Fibroblast of upper back skin (primary cell): ENCODE data around the gene DZIP1L.
"Not testable (repeated sequence)": the region's sequence is repeated elsewhere in the genome, so short reads cannot be mapped to it uniquely, and the experiment has no call there.

Experiments
- DNase-seq: peaks from one replicate; pipeline ENCODE4 v3.0.0-alpha.2; 2013

The DZIP1L gene

DNA sequence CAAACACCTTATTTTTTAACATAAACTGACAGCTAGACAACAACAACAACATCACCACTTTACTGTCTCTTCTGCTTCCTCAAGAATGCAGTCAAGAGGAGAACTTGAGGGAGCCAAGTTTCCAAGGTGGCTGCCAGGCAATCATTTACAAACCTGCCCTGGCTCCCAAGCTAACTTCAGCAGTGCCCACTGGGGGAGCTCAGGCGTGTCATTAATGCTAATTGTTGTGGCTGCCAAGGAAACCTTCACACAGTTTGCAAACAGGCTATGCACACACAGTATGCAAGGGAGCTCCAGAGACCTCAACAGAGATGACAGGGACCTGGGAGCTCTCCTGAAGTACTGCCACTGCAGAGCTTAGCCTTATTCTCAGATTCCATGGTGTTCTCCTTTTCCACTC lies 2.1 kb downstream of the DZIP1L start:
- no peak for DNase-seq

DNA sequence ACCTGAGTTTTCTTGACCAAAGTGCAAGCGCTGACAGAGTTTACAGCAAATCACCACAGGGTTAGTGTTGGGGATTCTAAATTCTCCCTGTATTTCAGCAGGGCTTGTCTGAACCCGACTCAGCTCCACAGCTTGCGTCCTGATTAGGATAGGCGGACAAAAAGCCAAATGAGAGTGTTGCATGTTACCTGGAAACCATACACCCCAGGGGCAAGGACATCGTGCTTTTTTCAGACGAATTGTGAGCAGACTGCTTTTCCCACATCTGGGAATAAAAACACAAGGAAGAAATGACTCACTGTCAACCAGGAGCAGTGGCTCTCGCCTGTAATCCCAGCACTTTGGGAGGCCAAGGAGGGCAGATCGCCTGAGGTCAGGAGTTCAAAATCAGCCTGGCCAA lies 3.0 kb downstream of the DZIP1L start:
- DNase-seq: no peak

DNA sequence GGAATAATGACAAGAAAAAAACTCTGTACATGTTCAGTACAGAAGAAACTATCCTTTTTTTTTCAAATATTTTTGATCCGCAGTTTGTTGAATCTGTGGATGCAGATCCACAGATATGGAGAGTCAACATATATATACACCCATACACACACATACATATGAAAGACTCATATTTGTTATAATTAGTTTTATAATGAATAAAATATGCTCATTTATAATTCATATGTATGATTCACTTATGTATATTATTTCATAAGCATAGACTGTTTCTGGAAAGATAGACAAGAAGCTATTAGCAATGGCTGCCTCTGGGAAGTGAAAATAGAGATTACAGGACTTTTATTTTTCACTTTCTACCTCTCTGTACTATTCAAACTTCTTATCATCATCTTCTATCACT lies 9.8 kb downstream of the DZIP1L start:
- no peak for DNase-seq

DNA sequence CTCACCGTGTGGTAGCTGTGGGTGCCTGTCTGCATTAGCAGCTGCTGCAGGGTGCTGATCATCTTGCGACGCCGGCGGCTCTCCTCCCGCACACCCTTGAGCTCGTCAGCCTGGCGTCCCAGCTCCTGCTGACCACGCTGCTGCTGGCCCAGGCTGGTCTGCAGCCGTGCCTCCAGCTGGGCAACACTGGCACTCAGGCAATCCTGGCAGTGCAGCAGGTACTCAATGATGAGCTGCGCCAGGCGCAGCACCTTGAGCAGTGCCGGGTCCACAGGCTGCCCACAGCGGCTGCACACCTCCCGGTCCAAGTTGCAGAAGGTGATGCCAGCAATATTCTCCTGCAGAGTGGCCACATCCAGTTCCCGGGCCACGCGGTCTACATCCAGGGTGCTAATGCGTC lies 11.9 kb downstream of the DZIP1L start:
- no peak for DNase-seq

DNA sequence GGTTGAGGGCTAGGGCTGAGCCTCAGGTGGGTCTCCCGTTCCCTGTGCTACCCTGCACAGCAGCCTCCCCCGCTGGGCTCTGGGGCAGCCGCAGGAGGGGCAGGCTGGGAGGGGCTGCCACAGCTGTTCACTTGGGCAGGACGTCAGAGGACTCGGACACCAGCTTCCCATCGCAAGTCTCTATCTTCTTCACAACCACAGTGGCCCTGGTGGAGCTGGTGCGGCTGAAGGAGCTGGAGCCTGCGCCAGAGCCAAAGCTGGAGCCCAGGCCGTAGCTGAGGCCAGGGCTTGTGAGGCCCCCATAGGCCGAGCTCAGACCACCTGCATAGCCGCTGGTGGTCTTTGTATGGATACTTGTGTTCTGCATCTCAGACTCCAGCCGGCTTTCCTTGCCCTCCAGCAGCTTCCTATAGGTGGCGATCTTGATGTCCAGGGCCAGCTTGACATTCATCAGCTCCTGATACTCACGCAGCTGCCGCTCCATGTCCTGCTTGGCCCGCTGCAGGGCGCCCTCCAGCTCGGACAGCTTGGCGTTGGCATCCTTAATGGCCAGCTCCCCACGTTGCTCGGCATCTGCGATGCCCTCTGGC lies 14.0 kb downstream of the DZIP1L start:
- DNase-seq: not testable (repeated sequence)

DNA sequence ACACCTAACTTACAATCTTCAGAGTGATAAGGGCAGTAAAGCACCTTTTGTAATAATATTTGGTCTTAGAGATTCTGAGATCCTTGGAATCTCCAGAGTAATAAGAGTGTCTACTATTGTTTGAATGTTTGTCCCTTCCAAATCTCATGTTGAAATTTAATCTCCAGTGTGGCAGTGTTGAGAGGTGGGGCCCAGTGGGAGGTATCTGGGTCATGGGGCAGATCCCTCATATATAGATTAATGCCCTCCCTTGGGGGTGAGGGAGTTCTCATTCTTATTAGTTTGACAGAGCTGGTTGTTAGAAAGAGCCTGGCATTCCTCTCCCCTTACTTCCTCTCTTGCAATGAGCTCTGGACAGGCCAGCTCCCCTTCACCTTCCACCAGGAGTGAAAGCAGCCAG lies 16.0 kb downstream of the DZIP1L start:
- DNase-seq: no peak

DNA sequence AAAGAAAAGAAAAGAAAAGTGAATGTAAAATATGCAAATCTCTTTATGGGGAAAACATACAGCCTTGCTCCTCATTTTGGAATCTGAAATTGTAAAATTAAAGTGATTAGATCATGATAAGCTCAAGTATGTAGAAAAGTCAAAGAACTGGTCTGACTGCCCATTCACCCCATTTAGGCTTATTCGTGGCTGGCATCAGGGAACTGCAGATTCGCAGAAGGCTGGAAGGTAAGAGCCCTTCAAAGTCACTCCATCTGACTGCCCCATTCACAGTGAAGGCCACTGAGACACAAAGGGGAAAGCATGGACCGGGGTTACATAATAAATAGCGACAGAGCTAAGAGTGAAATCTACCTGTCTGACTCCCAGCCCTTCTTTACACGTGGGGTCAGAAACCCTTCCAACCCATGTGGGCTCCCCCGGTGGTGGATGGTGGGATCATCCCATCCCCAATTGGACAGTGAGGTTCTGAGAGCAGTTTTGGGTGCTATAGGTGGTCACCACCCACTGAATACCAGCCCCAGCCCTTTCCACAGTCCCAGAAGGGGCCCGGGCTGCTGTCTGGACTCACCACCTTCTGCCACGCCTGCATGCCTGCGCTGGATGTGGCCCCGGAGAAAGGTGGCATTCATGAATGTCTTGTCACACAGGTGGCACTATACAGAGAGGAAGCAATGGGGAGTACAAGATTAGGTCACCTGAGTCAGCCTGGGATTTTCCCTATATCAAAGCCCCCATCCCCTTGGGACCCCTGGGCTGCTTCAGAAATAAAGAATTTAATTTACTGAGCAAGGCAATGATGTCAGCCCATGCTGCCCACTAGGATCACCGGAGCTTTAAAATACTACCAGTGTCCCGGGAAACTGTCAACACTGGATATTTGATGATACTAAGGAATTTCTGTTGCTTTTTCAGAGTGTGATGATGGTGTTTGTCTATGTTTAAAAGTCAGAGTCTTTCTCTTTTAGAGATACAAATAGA lies 17.9 kb downstream of the DZIP1L start:
- no peak for DNase-seq

DNA sequence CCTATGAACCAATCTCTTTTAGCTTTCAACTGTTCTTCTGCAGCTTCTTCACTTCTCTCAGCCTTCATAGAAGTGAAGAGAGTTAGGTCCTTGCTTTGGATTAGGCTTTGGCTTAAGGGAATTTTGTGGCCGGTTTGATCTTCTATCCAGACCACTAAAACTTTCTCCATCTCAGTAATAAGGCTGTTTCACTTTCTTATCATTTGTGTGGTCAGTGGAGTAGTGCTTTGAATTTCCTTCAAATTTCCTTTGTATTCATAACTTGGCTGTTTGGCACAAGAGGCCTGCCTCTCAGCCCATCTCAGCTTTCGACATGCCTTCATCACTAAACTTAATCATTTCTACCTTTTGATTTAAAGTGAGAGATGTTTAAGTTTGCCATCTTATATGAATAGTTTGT lies 21.7 kb downstream of the DZIP1L start:
- no peak for DNase-seq

DNA sequence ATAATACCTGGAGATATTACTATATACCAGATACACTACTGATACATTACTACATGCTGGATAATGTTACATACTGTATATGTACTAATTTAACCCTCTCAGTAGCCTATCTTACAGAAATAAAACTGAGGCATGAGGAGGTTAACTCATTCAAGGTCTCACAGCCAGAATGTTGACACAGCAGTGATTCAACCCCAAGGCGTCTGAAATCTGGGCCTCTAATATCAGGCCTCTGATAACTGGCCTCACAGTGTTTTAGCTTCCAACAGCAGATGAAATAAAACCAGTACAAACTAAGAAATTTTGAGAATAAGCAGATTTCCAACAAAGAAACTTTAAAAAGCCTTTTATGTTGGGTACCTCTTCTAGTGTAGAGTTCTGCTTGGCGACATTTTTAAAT lies 23.4 kb downstream of the DZIP1L start:
- peak; percentile 25 for DNase-seq

DNA sequence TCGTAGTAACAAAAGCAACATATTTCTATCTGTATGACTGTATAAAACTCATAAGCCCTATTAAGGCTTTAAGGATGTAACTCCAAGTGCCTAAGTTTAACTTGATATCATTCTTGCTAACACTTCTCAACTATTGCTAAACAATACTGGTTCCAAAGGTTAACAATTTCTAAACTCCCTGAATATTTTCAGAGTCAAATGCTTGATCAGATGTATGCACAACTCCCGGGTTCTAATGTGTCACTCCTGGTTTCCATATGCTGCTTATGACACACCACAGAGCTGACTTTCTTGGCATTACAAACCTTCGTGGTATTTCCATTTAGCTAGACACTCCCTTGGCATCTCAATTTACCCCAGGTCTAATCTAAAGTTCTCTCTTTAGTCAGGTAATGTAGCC lies 26.3 kb downstream of the DZIP1L start:
- DNase-seq: peak; percentile 68

DNA sequence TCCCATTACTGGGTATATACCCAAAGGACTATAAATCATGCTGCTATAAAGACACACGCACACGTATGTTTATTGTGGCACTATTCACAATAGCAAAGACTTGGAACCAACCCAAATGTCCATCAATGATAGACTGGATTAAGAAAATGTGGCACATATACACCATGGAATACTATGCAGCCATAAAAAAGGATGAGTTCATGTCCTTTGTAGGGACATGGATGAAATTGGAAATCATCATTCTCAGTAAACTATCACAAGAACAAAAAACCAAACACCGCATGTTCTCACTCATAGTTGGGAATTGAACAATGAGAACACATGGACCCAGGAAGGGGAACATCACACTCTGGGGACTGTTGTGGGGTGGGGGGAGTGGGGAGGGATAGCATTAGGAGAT lies 29.7 kb downstream of the DZIP1L start:
- DNase-seq: not testable (repeated sequence)

DNA sequence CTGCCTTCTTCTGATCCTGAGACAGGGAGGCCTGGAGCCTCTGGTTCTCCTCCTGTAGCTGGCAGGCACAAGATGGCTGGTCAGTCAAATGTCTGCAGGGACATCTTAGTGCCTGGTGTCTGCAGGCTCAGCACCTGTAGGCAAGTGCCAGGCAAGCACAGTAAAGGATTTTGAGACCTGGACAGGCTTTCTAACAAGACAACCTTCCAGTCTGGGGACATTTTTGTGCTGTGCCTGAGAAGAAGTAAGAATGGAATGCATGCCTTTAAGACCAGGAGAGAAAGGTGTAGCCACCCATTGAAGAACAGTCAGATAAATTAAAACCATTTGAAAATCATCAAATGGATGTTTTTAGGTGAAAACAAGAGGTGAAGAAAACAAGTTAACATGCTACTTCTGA lies 31.2 kb downstream of the DZIP1L start:
- DNase-seq: no peak

DNA sequence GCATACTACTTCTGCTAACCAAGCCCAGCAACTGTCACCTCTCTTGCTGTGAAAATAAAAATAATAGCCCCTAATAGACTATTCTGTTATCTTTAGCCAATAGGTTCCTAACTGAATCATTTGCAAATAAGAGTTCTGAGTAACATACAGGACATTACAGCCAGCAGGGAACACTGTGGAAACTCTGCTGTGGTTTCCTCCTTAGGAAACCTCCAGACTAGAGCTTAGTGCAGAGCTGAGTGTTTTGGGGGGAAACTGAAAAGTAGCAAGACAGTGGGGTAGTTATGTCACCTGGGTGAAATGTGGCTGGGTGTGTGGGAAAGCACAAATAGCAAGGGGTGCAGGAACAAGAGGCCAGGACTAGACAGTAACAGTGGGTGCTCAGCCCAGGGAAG lies 32.4 kb downstream of the DZIP1L start:
- peak; percentile 17 for DNase-seq

DNA sequence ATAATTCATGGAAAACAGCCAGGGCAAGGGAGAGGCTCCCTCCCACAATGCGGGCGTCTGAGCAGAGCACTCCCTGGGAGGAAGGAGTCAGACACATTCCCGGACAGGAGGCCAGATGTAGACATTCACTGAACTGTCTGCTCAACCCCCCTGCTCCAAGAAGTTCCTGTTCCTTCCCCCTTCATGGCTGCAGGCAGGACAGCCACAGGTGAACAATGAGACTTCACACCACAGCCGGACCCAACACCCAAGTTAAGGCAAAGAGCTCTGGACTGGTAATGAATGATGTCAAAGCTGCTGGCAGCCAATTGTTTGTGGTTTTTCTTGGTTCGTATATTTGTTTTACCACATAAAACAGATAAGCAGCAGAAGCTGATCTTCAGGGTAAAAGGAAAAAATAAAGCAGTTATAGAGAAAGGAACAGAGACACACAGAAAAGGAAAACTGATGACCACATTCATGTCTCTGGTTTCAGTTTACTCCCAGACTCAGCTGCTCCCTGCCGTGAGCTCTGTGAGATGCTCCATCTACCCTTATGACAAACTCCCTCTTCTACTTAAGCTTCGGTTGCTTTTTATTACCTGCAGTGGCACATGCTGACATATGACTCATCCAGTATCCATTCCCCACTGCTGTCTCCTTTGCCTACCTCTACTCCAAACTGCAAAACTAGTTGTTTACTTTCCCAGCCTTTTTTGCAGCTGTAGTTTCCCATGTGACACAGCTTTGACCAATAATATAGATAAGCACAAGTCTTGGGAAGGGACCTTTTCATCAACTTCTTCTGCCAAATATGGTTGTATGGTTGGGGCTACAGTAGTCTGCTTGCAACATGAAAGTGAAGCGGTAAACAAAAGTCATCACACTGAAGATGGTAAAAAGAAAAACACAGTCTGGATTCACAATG lies 33.1 kb downstream of the DZIP1L start:
- peak; percentile 88 for DNase-seq

DNA sequence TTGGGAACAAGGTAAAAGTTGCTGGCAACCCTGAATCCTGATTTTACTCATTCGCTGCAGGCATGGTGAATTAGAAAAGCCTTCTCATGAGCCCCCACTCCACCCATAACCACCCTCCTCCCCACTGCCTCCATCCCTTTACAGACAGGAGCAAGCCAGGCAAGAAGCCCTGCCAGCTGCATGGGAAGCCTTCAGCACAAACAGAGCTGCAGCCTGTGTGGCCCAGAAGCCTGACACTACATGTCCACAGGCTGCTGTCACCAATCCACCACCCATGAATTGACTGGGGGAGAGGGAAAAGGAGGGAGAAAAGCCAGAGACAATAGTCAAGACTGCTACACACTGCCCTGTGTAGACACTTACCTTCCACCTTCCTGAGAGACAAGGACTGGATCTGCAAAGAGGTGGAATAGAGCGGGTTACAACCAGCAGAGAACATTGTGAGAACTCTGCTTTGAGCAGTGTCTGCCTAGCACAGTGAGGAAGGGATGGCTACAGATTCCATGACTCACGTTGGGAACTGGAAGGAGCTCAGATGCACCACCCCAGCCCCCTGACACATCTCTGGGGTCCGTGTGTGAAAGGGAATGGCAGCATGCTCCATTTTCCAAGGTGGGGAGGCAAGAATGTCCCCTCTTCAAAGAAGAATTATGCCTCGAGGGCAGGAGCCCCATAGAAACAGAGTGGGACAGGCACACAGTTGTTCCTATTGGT lies 33.9 kb downstream of the DZIP1L start:
- peak; percentile 79 for DNase-seq

DNA sequence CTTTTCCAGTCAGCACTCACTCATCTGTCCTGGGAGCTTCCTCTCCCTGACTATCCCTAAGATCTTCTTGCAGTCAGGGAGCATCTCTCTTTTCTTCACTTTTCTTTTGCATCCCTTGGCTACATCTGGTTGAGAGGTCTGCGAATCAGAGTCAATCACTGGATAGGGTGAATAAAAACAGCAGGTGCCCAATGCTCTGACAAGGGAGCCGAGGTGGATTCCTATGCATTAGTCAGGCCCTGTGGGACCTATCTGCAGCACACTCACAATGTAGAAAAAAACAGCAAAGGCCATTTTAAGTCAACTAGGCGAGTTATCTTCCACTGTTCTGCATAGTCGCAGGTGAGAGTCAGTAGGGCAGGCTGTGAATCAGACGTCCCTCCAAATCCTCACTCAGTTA lies 35.5 kb downstream of the DZIP1L start:
- DNase-seq: peak; percentile 30

DNA sequence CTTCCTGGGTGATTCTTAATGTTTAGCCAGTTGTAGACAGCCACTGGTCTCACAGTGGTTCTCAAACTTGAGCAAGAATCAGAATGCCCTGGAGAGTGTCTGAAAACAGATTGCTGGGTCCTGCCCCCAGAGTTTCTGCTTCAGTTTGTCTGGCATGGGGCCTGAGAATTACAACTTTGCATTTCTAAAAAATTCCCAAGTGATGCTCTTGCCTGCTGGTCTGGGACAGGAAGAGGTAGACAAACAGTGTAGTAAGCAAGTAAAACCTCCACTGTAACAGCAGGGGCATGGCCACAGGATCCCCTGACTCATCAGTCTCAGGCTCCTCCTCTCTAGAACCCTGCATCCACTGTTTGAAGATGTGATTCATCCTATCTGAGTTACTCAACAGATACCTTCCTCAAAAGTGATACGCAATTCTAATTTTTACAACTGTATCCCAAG lies 36.5 kb downstream of the DZIP1L start:
- peak; percentile 98 for DNase-seq

DNA sequence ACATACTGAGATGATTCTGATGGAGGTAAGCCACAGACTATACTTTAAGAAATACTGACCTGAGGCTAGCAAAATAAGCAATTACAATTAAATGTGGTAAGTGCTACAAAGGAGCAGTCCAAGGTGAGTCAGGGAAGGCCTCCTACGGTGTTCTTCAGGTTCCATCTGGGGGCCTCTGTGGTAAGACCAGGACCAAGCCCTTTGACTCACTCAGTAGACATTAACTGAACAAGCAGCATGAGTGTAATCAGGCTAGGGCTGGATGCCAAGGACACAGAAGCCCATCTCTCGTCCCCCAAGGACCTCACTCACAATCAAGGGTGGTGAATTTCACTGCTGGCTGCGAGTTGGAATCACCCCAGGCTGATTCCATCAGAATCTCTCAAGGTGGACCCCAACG lies 37.3 kb downstream of the DZIP1L start:
- DNase-seq: peak; percentile 63

DNA sequence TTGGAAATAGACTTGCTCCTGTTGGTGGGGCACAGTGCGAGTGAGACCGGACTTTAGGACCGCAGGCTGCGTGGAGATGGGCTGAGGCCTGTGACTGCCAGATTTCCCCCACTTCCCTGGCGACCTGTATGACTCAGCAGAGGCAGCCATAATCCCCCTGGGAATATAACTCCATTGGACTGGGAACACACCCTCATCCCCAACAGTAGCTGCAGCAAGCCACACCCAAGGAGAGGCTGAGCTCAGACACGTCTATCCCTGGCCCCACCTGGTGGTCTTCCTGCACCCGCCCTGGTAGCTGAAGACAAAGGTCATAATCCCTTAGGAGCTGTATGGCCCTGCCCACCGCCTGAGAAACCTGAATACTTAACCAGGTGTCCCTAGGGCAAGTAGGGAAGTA lies 42.6 kb downstream of the DZIP1L start:
- DNase-seq: no peak

DNA sequence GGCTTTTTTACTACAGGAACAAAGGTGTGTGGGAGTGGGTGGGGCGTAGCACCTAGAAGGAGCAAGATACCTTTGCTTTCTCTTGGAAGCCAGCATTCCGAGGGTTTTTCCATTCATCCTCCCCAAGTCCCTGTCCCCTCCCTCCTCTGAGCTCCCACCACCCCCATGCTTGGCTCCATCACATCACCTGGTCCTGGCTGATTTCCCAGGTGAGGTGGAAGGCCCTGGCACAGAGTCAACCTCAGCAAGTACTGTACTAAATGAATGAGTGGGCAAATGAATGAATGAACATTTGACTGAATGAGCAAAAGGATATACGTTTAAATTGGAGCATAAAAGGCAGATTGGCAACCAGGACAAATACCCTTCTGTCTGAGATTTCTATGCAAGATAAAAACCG lies 45.4 kb downstream of the DZIP1L start:
- no peak for DNase-seq

DNA sequence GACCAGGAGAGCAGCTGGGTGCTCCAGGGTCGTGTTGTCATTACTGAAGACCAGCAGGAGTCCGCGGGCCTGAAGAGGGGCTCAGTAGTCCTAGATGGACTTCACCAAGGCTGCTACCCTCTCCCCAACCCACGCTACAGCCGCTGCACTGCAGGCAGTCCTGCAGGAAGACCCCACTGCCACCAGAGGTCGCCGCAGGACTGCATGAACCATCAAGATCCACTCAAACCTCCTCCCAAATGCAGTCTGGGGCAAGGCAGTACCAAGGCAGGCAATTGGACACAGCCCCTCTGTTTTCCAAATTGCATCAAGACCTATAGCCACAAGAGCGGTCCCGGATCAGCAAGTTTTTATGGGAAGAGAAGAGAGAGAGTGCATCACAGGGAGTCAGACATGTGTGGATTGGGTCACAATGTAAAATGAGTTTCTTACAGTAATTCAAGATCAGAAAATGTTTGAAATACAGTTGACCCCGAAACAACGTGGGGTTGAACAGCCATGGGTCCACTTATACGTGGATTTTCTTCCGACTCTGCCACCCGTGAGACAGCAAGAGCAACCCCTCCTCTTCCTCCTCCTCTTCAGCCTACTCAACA lies 46.7 kb downstream of the DZIP1L start:
- peak; percentile 75 for DNase-seq

DNA sequence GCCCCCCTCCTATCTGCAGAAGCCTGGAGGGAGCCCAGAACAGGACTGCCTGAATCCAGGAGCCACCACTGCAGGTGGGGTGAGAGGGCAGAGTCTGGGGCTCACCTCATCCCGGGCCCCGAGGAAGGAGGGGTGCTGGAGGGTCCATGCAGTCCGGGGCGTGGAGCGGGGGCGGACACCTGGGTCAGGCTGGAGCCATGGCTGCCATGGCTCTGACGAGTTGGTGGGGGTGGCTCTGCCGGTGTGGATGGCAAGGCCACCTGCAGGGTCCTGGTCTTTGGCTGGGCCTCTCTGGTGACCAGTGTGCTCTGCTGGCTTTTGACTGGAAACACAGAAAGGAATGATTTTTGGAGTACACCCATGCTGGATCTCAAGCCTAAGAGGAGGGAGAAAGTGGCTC lies 47.4 kb downstream of the DZIP1L start:
- DNase-seq: no peak
